ENCODE results near the gene SPARC.

GRCh38 chr5:151625285-151625684, 61.4 kb downstream of the SPARC start:
- no peak for TF ChIP-seq CTCF (IDR thresholded peaks at IDR 0.05)
- TF ChIP-seq EP300 (IDR thresholded peaks at IDR 0.05) = no peak
- TF ChIP-seq POLR2A (IDR thresholded peaks at IDR 0.05) = no peak
